H4 (cell line): ENCODE results near the gene KRT36. TPM values are rescaled to one million over a fixed set of nuclear protein-coding genes. Genes with fewer than 3 reads are reported as not detected.

Experiments
- DNase-seq: peaks from one replicate; pipeline ENCODE4 v3.0.0-alpha.2; 2015; ENCODE audit warnings: low spot score
- total RNA-seq: library from RNA; depleted of rRNA; stranded (reverse); fragments of >200 nt; shearing (Covaris generic); gene quantifications from 2 replicates; pipeline ENCODE4 v1.2.3, GENCODE V29; 2014

The KRT36 gene
- total RNA-seq, 1 experiment from 2014 or later, result not detected

- DNase-seq, result no peak
Measured at GRCh38 chr17:41480136-41480535, 9.6 kb downstream of the KRT36 start.

GRCh38 chr17:41478237-41478636 lies 11.5 kb downstream of the KRT36 start:
- DNase-seq, result no peak

GRCh38 chr17:41476866-41477815 lies 12.6 kb downstream of the KRT36 start:
- no peak for DNase-seq

GRCh38 chr17:41475421-41475820 lies 14.3 kb downstream of the KRT36 start:
- DNase-seq, result no peak

- no peak for DNase-seq
Measured at GRCh38 chr17:41474863-41475262, 14.8 kb downstream of the KRT36 start.

GRCh38 chr17:41468346-41468745 lies 21.4 kb downstream of the KRT36 start:
- no peak for DNase-seq

GRCh38 chr17:41467561-41467960 lies 22.1 kb downstream of the KRT36 start:
- no peak for DNase-seq

GRCh38 chr17:41466988-41467387 lies 22.7 kb downstream of the KRT36 start, which contains the start of gene KRT32:
KRT32 (minus strand) TSS chr17:41467386; CDS start chr17:41467325, 61 bp downstream.
- no peak for DNase-seq

- peak; percentile 86 for DNase-seq
Measured at GRCh38 chr17:41464682-41465081, 25.0 kb downstream of the KRT36 start.

GRCh38 chr17:41464173-41464572 lies 25.5 kb downstream of the KRT36 start:
- no peak for DNase-seq

- no peak for DNase-seq
Measured at GRCh38 chr17:41463746-41464145, 26.0 kb downstream of the KRT36 start.

- DNase-seq, result no peak
Measured at GRCh38 chr17:41462705-41463104, 27.0 kb downstream of the KRT36 start.

- no peak for DNase-seq
Measured at GRCh38 chr17:41457676-41458075, 32.0 kb downstream of the KRT36 start.

GRCh38 chr17:41456204-41456603 lies 33.5 kb downstream of the KRT36 start:
- no peak for DNase-seq

GRCh38 chr17:41455236-41455635 lies 34.5 kb downstream of the KRT36 start:
- no peak for DNase-seq

GRCh38 chr17:41453066-41453465 lies 36.6 kb downstream of the KRT36 start:
- no peak for DNase-seq

- DNase-seq, result no peak
Measured at GRCh38 chr17:41452281-41452680, 37.4 kb downstream of the KRT36 start.

GRCh38 chr17:41451154-41451728 lies 38.5 kb downstream of the KRT36 start:
- DNase-seq, result no peak

- no peak for DNase-seq
Measured at GRCh38 chr17:41449008-41449407, 40.7 kb downstream of the KRT36 start.

GRCh38 chr17:41448506-41448905 lies 41.2 kb downstream of the KRT36 start:
- DNase-seq, result no peak

GRCh38 chr17:41446806-41447205 lies 42.9 kb downstream of the KRT36 start:
- DNase-seq, result no peak

GRCh38 chr17:41444640-41445039 lies 45.1 kb downstream of the KRT36 start:
- no peak for DNase-seq

- no peak for DNase-seq
Measured at GRCh38 chr17:41444186-41444585, 45.5 kb downstream of the KRT36 start.
